Measurements from ENCODE around the gene TMEM151B. TPM values are rescaled to one million over a fixed set of nuclear protein-coding genes. Genes with fewer than 3 reads are reported as not detected.
A peak's percentile ranks its signal among the peaks of the same experiment; 100 is the strongest.

TMEM151B gene
- total and polyA plus RNA-seq, 2 of the 13 experiments (the other 11 are each of a cell fraction or from before 2014, with no cell fraction given) = not detected

GRCh38 chr6:44246663-44247337 lies 23.4 kb upstream of the TMEM151B start, which contains the start of gene HSP90AB1 (continued):
- TF ChIP-seq, protein P1, sequence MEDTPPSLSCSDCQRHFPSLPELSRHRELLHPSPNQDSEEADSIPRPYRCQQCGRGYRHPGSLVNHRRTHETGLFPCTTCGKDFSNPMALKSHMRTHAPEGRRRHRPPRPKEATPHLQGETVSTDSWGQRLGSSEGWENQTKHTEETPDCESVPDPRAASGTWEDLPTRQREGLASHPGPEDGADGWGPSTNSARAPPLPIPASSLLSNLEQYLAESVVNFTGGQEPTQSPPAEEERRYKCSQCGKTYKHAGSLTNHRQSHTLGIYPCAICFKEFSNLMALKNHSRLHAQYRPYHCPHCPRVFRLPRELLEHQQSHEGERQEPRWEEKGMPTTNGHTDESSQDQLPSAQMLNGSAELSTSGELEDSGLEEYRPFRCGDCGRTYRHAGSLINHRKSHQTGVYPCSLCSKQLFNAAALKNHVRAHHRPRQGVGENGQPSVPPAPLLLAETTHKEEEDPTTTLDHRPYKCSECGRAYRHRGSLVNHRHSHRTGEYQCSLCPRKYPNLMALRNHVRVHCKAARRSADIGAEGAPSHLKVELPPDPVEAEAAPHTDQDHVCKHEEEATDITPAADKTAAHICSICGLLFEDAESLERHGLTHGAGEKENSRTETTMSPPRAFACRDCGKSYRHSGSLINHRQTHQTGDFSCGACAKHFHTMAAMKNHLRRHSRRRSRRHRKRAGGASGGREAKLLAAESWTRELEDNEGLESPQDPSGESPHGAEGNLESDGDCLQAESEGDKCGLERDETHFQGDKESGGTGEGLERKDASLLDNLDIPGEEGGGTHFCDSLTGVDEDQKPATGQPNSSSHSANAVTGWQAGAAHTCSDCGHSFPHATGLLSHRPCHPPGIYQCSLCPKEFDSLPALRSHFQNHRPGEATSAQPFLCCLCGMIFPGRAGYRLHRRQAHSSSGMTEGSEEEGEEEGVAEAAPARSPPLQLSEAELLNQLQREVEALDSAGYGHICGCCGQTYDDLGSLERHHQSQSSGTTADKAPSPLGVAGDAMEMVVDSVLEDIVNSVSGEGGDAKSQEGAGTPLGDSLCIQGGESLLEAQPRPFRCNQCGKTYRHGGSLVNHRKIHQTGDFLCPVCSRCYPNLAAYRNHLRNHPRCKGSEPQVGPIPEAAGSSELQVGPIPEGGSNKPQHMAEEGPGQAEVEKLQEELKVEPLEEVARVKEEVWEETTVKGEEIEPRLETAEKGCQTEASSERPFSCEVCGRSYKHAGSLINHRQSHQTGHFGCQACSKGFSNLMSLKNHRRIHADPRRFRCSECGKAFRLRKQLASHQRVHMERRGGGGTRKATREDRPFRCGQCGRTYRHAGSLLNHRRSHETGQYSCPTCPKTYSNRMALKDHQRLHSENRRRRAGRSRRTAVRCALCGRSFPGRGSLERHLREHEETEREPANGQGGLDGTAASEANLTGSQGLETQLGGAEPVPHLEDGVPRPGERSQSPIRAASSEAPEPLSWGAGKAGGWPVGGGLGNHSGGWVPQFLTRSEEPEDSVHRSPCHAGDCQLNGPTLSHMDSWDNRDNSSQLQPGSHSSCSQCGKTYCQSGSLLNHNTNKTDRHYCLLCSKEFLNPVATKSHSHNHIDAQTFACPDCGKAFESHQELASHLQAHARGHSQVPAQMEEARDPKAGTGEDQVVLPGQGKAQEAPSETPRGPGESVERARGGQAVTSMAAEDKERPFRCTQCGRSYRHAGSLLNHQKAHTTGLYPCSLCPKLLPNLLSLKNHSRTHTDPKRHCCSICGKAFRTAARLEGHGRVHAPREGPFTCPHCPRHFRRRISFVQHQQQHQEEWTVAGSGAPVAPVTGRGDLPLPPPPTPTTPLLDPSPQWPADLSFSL (CRISPR knock-in tag; IDR thresholded peaks at IDR 0.05) = 0 out of 2 replicates have a peak, but pooled peaks have one; percentile 8
- TF ChIP-seq ZNF549 (CRISPR knock-in tag; IDR thresholded peaks at IDR 0.05) (no peak; the same call in 1 of the 2 replicates), ZBTB40 (IDR thresholded peaks at IDR 0.05) (no peak), ZBTB40 (CRISPR knock-in tag; IDR thresholded peaks at IDR 0.05) (peak; percentile 84), MED13 (CRISPR knock-in tag; IDR thresholded peaks at IDR 0.05) (peak; percentile 89), DBP (CRISPR knock-in tag; IDR thresholded peaks at IDR 0.05; ENCODE audit: not compliant biosample characterization) (peak; percentile 92), SATB2 (CRISPR knock-in tag; IDR thresholded peaks at IDR 0.05) (peak; percentile 62), ISX (CRISPR knock-in tag; conservative IDR thresholded peaks at IDR 0.05) (peak; percentile 90; the same call in 1 of the 2 replicates)
- TF ChIP-seq, protein P2, sequence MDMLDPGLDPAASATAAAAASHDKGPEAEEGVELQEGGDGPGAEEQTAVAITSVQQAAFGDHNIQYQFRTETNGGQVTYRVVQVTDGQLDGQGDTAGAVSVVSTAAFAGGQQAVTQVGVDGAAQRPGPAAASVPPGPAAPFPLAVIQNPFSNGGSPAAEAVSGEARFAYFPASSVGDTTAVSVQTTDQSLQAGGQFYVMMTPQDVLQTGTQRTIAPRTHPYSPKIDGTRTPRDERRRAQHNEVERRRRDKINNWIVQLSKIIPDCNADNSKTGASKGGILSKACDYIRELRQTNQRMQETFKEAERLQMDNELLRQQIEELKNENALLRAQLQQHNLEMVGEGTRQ (IDR thresholded peaks at IDR 0.05; ENCODE audit: low read depth, low read length) = no peak
- TF ChIP-seq, protein P2 (CRISPR knock-in tag; IDR thresholded peaks at IDR 0.05; ENCODE audit: borderline replicate concordance) = 0 out of 2 replicates have a peak, but pooled peaks have one; percentile 24

Data from HepG2 (cell line).